Muscle layer of colon (tissue), 2 donors: ENCODE measurements around the gene CXADR.

Source experiments
- H3K27ac ChIP-seq: one replicate; pipeline ENCODE4 v1.7.0; 2013; ENCODE audit warnings: low read depth, mild to moderate bottlenecking, low read length, moderate library complexity
- H3K27me3 ChIP-seq, 2 donors: one replicate each; pipeline ENCODE4 v1.7.0; 2013; ENCODE audit warnings: low read length in 2 of 2, mild to moderate bottlenecking in 2 of 2; ENCODE audit not compliant: insufficient read depth in 2 of 2, control insufficient read depth in 1 of 2
- H3K36me3 ChIP-seq: one replicate; pipeline ENCODE4 v1.7.0; 2013; ENCODE audit warnings: mild to moderate bottlenecking, low read length; ENCODE audit not compliant: insufficient read depth
- H3K4me1 ChIP-seq: one replicate; pipeline ENCODE4 v1.7.0; 2013; ENCODE audit warnings: mild to moderate bottlenecking, low read length; ENCODE audit not compliant: insufficient read depth
- H3K4me3 ChIP-seq, 2 donors: one replicate each; pipeline ENCODE4 v1.7.0; 2013; ENCODE audit warnings: low read length in 2 of 2, low read depth in 1 of 2, mild to moderate bottlenecking in 1 of 2, moderate library complexity in 1 of 2
- H3K9ac ChIP-seq: one replicate; pipeline ENCODE4 v1.7.0; 2013; ENCODE audit warnings: low read length
- H3K9me3 ChIP-seq: one replicate; pipeline ENCODE4 v1.7.0; 2013; ENCODE audit warnings: mild to moderate bottlenecking, low read length
- donor health status: abdominal sarcoma.
- donor health status: Adenocarcinoma of cecum.

Gene CXADR

GRCh38 chr21:17611414-17612022 lies 98.7 kb downstream of the CXADR start:
- H3K27me3 ChIP-seq, result no peaks in the 10 kb centered on the region
- peaks cover 4% of the 10 kb centered on the region for H3K36me3 ChIP-seq
- no peaks in the 10 kb centered on the region for H3K9me3 ChIP-seq
- peak overlapping the region; percentile 98 for H3K27ac ChIP-seq
- peak overlapping the region; percentile 59 to 70 for H3K4me3 ChIP-seq
- H3K4me1 ChIP-seq, result peaks cover 27% of the 10 kb centered on the region
- H3K9ac ChIP-seq, result peak overlapping the region; percentile 96

DNA sequence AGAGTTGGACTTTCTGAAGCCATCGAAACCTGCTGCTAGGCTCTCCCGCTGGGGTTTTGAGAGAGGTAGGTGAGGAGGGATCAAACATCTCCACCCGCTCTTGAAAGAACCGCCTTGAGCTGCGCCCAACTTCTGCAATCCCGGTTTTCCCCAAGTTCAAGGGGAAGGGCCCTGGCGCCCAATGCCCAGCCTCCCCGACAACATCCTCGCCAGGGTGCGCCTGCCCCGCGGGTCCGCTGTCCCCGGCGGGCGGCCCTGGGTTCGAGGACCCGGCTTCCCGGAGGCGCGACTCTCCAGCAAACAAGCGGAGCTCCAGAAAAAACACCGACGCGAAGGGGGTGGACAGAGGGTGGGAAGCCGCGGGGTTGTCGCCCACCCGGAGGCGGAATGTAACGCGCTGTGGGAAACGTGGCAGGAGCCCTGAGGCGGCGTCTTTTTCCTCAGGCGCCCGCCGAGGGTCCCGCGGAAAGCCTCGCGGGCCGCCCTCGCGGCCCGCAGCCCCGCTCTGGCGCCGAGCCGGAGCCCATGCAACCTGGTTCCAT lies 99.3 kb downstream of the CXADR start:
- H3K9ac ChIP-seq, result peak overlapping the region; percentile 96
- peaks cover 4% of the 10 kb centered on the region for H3K36me3 ChIP-seq
- peak overlapping the region; percentile 59 to 70 for H3K4me3 ChIP-seq
- H3K27ac ChIP-seq, result peak overlapping the region; percentile 98
- H3K4me1 ChIP-seq, result peaks cover 31% of the 10 kb centered on the region
- no peaks in the 10 kb centered on the region for H3K27me3 ChIP-seq
- no peaks in the 10 kb centered on the region for H3K9me3 ChIP-seq

DNA sequence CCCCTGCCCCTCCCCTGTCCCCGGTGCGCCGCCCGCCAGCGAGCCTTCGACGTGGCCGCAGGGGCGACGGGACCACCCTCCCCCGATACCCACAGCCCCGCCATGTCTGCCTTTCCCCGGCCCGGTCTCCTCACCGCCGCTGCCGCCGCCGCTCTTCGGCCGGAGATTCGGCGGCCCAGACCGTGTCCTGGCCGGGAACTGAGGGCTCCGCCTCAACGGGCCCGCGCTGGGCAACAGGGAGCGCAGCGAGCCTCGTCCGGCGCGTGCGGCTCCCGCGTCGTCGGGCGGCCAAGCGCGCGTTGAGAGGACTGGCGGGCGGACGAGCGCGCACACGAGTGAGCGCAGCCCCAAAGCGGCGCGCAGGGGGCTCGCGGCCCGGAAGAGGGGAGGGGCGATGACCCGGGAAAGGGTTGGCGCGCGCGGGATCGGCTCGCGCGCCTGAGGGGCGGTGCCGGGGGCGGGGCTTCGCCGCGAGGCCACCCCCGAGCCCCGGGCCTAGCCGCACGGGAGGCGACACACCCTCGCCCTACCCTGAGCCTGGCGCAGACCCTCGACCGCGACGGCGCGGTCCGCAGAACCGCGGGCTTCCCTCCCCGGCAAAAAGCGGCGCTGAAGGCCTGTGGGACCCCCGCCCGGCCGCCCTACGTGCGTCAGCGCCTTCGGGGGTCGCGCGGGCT lies 99.9 kb downstream of the CXADR start, which contains the start of gene BTG3:
BTG3 (minus strand) TSS at position 337 of the 677 bp plus-strand sequence. CDS start 3,757 bp downstream, outside the sequence.
- H3K4me1 ChIP-seq, result peaks cover 29% of the 10 kb centered on the region
- no peaks in the 10 kb centered on the region for H3K27me3 ChIP-seq
- peak within 1 kb of the TSS; percentile 59 to 70 for H3K4me3 ChIP-seq
- H3K9ac ChIP-seq, result peak within 1 kb of the TSS; percentile 96
- H3K9me3 ChIP-seq, result no peaks in the 10 kb centered on the region
- H3K36me3 ChIP-seq, result peaks cover 4% of the 10 kb centered on the region
- peak within 1 kb of the TSS; percentile 98 for H3K27ac ChIP-seq

DNA sequence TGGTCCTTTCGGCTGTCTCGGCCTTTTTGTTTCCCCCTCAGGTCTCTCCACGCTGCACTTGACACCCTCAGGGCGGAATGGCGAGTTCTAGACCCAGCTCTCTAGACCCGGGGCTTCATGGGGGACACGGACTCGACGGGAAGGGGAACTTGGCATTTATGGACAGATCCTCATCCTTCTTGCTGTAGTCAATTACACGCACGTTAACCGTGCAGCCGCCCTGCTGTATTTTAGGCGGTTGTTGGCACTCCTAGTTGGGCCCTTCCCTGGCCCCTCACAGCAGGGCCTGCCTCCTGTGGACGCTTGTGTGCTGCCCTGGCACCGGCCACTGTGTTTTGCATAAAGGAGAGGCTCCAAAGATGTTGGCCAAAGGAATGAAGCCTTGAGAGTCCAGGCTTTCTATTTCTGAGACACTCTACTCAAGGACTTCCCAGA lies 100.4 kb downstream of the CXADR start:
- H3K4me3 ChIP-seq, result peak overlapping the region; percentile 59 to 70
- H3K9me3 ChIP-seq, result no peaks in the 10 kb centered on the region
- no peak overlapping the region for H3K9ac ChIP-seq
- no peaks in the 10 kb centered on the region for H3K27me3 ChIP-seq
- no peaks in the 10 kb centered on the region for H3K36me3 ChIP-seq
- H3K27ac ChIP-seq, result peak overlapping the region; percentile 98
- peaks cover 23% of the 10 kb centered on the region for H3K4me1 ChIP-seq

GRCh38 chr21:17616831-17617230 lies 104.0 kb downstream of the CXADR start:
- no peaks in the 10 kb centered on the region for H3K27me3 ChIP-seq
- peaks cover 12% of the 10 kb centered on the region for H3K4me1 ChIP-seq
- H3K4me3 ChIP-seq, result no peak overlapping the region
- H3K36me3 ChIP-seq, result no peaks in the 10 kb centered on the region
- no peak overlapping the region for H3K9ac ChIP-seq
- H3K9me3 ChIP-seq, result no peaks in the 10 kb centered on the region
- no peak overlapping the region for H3K27ac ChIP-seq

DNA sequence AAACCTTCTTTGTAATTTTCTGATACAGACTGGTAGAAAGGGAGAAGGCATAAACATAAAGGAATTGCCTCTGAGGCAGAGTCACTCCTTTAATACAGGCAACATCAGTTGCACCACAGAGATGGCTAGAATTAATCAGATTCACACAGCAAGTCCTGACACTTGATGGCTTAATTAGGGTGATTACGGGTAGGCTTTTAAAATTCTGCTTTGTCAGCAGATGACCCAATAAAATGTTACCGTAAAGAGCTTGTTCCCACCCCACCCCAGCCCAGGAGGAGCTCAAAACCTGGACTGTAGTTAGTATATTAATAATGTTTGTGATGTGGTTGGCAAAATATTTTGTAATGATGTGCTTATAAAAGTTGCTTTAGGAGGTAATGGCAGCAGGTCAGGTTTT lies 109.2 kb downstream of the CXADR start:
- Histone ChIP-seq H3K27me3 (no peaks in the 10 kb centered on the region), H3K27ac (no peak overlapping the region), H3K4me1 (peaks cover 4% of the 10 kb centered on the region), H3K4me3 (no peak overlapping the region), H3K36me3 (no peaks in the 10 kb centered on the region), H3K9me3 (no peaks in the 10 kb centered on the region), H3K9ac (no peak overlapping the region)

- Histone ChIP-seq H3K27me3 (no peaks in the 10 kb centered on the region), H3K9me3 (no peaks in the 10 kb centered on the region), H3K4me3 (no peak overlapping the region), H3K9ac (no peak overlapping the region), H3K36me3 (no peaks in the 10 kb centered on the region), H3K4me1 (no peaks in the 10 kb centered on the region), H3K27ac (no peak overlapping the region)
These were observed 118.4 kb downstream of the CXADR start for GRCh38 chr21:17631195-17631594.

DNA sequence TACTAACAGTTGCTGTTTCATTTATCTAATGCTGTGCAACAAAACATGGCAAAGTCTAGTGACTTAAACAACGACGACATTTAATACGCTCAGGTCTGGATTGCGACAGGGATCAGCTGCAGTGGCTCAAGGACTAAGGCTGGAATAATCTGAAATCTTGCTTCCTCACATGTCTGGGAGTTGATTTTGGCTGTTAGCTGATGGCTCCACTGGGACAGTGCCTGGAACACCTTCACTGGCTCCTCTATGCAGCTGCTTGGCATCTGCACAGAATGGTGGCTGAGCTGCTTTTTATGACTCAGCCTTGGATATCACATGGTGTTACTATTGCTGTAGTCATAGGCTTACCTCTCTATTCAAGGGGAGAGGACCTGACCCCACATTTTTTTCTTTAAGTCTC lies 123.9 kb downstream of the CXADR start:
- Histone ChIP-seq H3K9ac (no peak overlapping the region), H3K27ac (no peak overlapping the region), H3K4me3 (no peak overlapping the region), H3K9me3 (no peaks in the 10 kb centered on the region), H3K27me3 (no peaks in the 10 kb centered on the region), H3K36me3 (no peaks in the 10 kb centered on the region), H3K4me1 (no peaks in the 10 kb centered on the region)

GRCh38 chr21:17640821-17641220 lies 128.0 kb downstream of the CXADR start:
- H3K4me3 ChIP-seq, result no peak overlapping the region
- H3K36me3 ChIP-seq, result no peaks in the 10 kb centered on the region
- H3K4me1 ChIP-seq, result no peaks in the 10 kb centered on the region
- H3K27ac ChIP-seq, result no peak overlapping the region
- H3K9ac ChIP-seq, result no peak overlapping the region
- H3K9me3 ChIP-seq, result no peaks in the 10 kb centered on the region
- no peaks in the 10 kb centered on the region for H3K27me3 ChIP-seq
